Mucosa of rectum (tissue), 2 donors: Measurements from ENCODE around the gene FAM32A.

Experiments
- H3K27ac ChIP-seq, 2 donors: one replicate each; pipeline ENCODE4 v1.7.0; 2013; ENCODE audit warnings: inconsistent platforms in 2 of 2, low read depth in 2 of 2, low read length in 2 of 2
- H3K27me3 ChIP-seq, 2 donors: one replicate each; pipeline ENCODE4 v1.7.0; 2013; ENCODE audit warnings: low read length in 2 of 2; ENCODE audit not compliant: control insufficient read depth in 2 of 2, insufficient read depth in 2 of 2
- H3K36me3 ChIP-seq, 2 donors: one replicate each; pipeline ENCODE4 v1.7.0; 2013; ENCODE audit warnings: low read length in 2 of 2; ENCODE audit not compliant: control insufficient read depth in 2 of 2, insufficient read depth in 2 of 2
- H3K4me1 ChIP-seq, 2 donors: one replicate each; pipeline ENCODE4 v1.7.0; 2013; ENCODE audit warnings: low read length in 2 of 2, mild to moderate bottlenecking in 1 of 2; ENCODE audit not compliant: control insufficient read depth in 2 of 2, insufficient read depth in 2 of 2
- H3K4me3 ChIP-seq, 2 donors: one replicate each; pipeline ENCODE4 v1.7.0; 2013; ENCODE audit warnings: low read length in 2 of 2
- H3K9ac ChIP-seq, 2 donors: one replicate each; pipeline ENCODE4 v1.7.0; 2013; ENCODE audit warnings: low read length in 2 of 2, low read depth in 1 of 2, mild to moderate bottlenecking in 1 of 2
- H3K9me3 ChIP-seq, 2 donors: one replicate each; pipeline ENCODE4 v1.7.0; 2013; ENCODE audit warnings: low read length in 2 of 2; ENCODE audit not compliant: control insufficient read depth in 2 of 2
- donor health status: healthy.
- donor health status: Normal muscosa, but diverticular disease.

FAM32A gene

DNA sequence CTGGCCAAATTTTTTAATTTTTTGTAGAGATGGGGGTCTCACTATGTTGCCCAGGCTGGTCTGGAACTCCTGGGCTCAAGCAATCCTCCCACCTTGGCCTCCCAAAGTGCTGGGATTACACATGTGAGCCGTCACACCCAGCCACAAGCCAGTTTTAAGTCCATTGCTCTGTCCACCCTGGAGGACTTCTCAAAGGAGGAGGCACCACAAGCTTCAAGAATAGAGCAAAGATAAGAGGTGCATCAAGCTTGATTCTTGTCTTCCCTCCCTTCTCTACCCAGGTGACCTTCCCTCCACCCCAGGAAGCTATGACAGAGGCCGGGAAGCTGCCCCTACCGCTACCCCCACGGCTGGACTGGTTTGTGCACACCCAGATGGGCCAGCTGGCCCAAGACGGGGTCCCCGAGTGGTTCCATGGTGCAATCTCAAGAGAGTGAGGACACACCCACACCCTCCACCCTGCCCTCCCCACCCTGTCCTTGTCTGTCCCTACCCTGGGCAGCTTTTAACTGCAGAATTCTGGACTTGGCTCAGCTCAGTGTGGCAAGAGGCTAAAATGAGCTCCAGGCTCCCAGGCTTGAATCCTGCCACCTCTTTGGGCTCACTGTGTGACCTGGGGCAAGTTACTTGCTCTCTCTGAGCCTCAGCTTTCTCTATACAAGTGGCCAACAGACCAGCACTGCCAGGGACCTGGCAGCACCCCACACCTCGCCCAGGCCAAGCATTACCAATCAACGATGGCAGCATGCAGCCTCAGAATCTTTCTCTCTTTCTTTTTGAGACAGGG, 36.6 kb upstream of the FAM32A start:
- Histone ChIP-seq H3K4me3 (no peak overlapping the region), H3K27ac (peak overlapping the region in 1 of 2 donors; percentile 48), H3K9ac (no peak overlapping the region), H3K9me3 (no peaks in the 10 kb centered on the region), H3K27me3 (no peaks in the 10 kb centered on the region), H3K36me3 (peaks cover 14 to 23% of the 10 kb centered on the region in 2 donors), H3K4me1 (peaks cover 2 to 9% of the 10 kb centered on the region in 2 donors)

GRCh38 chr19:16153582-16154336, 31.5 kb upstream of the FAM32A start:
- Histone ChIP-seq H3K36me3 (peaks cover 31 to 54% of the 10 kb centered on the region in 2 donors), H3K27ac (no peak overlapping the region)

GRCh38 chr19:16154557-16154956, 30.7 kb upstream of the FAM32A start:
- Histone ChIP-seq H3K4me1 (no peaks in the 10 kb centered on the region), H3K4me3 (no peak overlapping the region), H3K9me3 (no peaks in the 10 kb centered on the region), H3K9ac (no peak overlapping the region), H3K36me3 (peaks cover 31 to 51% of the 10 kb centered on the region in 2 donors), H3K27me3 (no peaks in the 10 kb centered on the region), H3K27ac (no peak overlapping the region)

More at GRCh38 chr19:16153582-16154336, 31.5 kb upstream of the FAM32A start:
- Histone ChIP-seq H3K9ac (no peak overlapping the region), H3K4me3 (no peak overlapping the region), H3K4me1 (peaks cover 0 to 3% of the 10 kb centered on the region in 2 donors), H3K27me3 (no peaks in the 10 kb centered on the region), H3K9me3 (no peaks in the 10 kb centered on the region)

DNA sequence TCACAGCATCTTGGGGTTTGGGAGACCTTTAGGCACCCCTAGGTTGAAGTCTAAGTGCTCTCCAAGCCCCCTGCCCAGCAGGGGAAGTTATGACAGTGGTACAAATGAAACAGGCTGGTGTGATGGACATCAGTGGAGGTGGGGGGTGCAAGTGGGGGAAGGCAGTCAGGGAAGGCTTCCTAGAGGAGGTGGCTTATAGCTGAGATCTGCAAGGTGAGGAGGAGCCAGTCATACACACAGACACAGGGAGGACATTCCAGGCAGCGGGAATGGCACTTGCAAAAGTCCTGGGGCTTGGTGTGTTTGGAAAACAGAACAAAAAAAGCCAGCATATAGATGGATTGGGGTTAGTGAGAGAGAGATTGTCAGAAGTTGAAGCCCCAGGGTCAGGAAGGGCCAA, 30.1 kb upstream of the FAM32A start:
- Histone ChIP-seq H3K36me3 (peaks cover 31 to 51% of the 10 kb centered on the region in 2 donors), H3K27me3 (no peaks in the 10 kb centered on the region), H3K9me3 (no peaks in the 10 kb centered on the region), H3K9ac (no peak overlapping the region), H3K4me3 (no peak overlapping the region), H3K27ac (peak overlapping the region in 1 of 2 donors; percentile 4), H3K4me1 (no peaks in the 10 kb centered on the region)

- Histone ChIP-seq H3K9me3 (no peaks in the 10 kb centered on the region), H3K27ac (no peak overlapping the region), H3K27me3 (no peaks in the 10 kb centered on the region), H3K9ac (no peak overlapping the region), H3K4me1 (no peaks in the 10 kb centered on the region), H3K4me3 (no peak overlapping the region), H3K36me3 (peaks cover 28 to 48% of the 10 kb centered on the region in 2 donors)
These were observed 28.3 kb upstream of the FAM32A start for GRCh38 chr19:16156904-16157303.

DNA sequence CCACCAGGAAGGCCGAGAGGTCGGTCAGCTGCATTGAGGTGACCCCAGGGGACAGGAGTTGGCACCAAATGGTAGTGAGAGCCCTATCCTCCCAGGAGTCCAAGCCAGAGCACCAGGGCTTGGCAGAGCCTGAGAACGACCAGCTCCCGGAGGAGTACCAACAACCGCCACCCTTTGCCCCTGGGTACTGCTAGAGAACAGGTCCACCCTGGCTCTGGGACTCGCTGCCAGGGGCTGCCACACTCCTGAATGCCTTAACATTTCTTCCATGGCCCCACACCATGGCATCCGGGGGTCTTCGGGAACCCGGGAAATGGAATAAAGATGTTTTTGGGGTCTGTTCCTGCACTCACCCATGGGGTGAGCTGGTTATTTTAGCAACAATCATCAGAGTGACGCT, 27.6 kb upstream of the FAM32A start:
- Histone ChIP-seq H3K4me1 (no peaks in the 10 kb centered on the region), H3K9me3 (no peaks in the 10 kb centered on the region), H3K36me3 (peaks cover 25 to 44% of the 10 kb centered on the region in 2 donors), H3K9ac (no peak overlapping the region), H3K27me3 (no peaks in the 10 kb centered on the region), H3K27ac (no peak overlapping the region), H3K4me3 (no peak overlapping the region)

GRCh38 chr19:16159655-16160054, 25.6 kb upstream of the FAM32A start:
- Histone ChIP-seq H3K9me3 (no peaks in the 10 kb centered on the region), H3K4me3 (no peak overlapping the region), H3K9ac (no peak overlapping the region), H3K27ac (no peak overlapping the region), H3K36me3 (peaks cover 7 to 25% of the 10 kb centered on the region in 2 donors), H3K4me1 (peaks cover 0 to 2% of the 10 kb centered on the region in 2 donors), H3K27me3 (no peaks in the 10 kb centered on the region)

- H3K9ac ChIP-seq, result no peak overlapping the region
- H3K36me3 ChIP-seq, result peaks cover 0 to 17% of the 10 kb centered on the region in 2 donors
- H3K4me3 ChIP-seq, result no peak overlapping the region
- H3K27ac ChIP-seq, result no peak overlapping the region
- H3K9me3 ChIP-seq, result no peaks in the 10 kb centered on the region
- peaks cover 0 to 3% of the 10 kb centered on the region in 2 donors for H3K4me1 ChIP-seq
- no peaks in the 10 kb centered on the region for H3K27me3 ChIP-seq
These were observed 24.7 kb upstream of the FAM32A start for GRCh38 chr19:16160445-16160942.

GRCh38 chr19:16160943-16161560, 24.2 kb upstream of the FAM32A start:
- H3K27me3 ChIP-seq, result no peaks in the 10 kb centered on the region
- peaks cover 0 to 14% of the 10 kb centered on the region in 2 donors for H3K36me3 ChIP-seq
- H3K4me3 ChIP-seq, result no peak overlapping the region
- peak overlapping the region in 1 of 2 donors; percentile 53 for H3K27ac ChIP-seq
- H3K9ac ChIP-seq, result no peak overlapping the region
- peaks cover 0 to 3% of the 10 kb centered on the region in 2 donors for H3K4me1 ChIP-seq
- no peaks in the 10 kb centered on the region for H3K9me3 ChIP-seq

- H3K27ac ChIP-seq, result no peak overlapping the region
- no peaks in the 10 kb centered on the region for H3K27me3 ChIP-seq
- no peak overlapping the region for H3K4me3 ChIP-seq
- peaks cover 0 to 3% of the 10 kb centered on the region in 2 donors for H3K4me1 ChIP-seq
- peaks cover 0 to 11% of the 10 kb centered on the region in 2 donors for H3K36me3 ChIP-seq
- no peak overlapping the region for H3K9ac ChIP-seq
- no peaks in the 10 kb centered on the region for H3K9me3 ChIP-seq
These were observed 23.4 kb upstream of the FAM32A start for GRCh38 chr19:16161840-16162239.
